G401 (cell line): ENCODE data around the gene QARS1. TPM values are rescaled to one million over a fixed set of nuclear protein-coding genes. Genes with fewer than 3 reads are reported as not detected.
A peak's percentile ranks its signal among the peaks of the same experiment; 100 is the strongest.

Experiments used
- DNase-seq: peaks from one replicate; pipeline ENCODE4 v3.0.0-alpha.2; 2015; ENCODE audit warnings: low spot score
- in situ Hi-C: cut with HindIII; loops from 2 replicates; pipeline ENCODE4 v1.10.0; 2016; ENCODE audit warnings: low sequenced_read_pairs, mixed read lengths
- total RNA-seq: library from RNA; depleted of rRNA; stranded (reverse); fragments of >200 nt; shearing (Covaris generic); gene quantifications from 2 replicates; pipeline ENCODE4 v1.2.3, GENCODE V29; 2014; rRNA removed

QARS1 gene
- total RNA-seq: 274 and 325 TPM in 2 replicates

- peak; percentile 96 for DNase-seq
- in situ Hi-C loops: no loop called here
These were observed at the start of gene QARS1 for GRCh38 chr3:49104427-49105291. QARS1 (minus strand) TSS chr3:49104757; CDS start chr3:49104733, 24 bp downstream.

GRCh38 chr3:49153349-49153912, 48.9 kb upstream of the QARS1 start:
- DNase-seq: no peak
- in situ Hi-C loops: no loop called here

DNA sequence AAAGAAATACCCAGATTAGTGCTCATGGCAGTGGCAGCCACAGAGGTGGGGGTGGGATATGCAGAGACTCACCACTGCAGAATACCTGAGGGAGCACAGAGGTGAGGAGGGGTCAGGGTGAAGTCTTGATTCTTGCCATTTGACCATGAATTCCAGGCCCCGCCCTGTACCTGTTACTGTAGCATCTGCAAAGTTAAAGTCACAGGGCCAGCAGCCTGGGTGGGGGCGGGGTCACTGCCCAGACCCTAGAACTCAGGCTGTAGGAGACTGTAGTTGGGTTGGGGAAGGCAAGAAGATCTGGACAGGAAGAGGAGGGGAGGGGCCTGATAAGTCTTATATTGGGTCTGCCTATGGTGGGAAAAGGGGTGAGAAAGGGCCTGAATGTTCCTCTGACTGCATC, 47.1 kb upstream of the QARS1 start:
- in situ Hi-C loops: no loop called here
- no peak for DNase-seq

GRCh38 chr3:49148159-49148558, 43.6 kb upstream of the QARS1 start:
- DNase-seq: no peak
- in situ Hi-C loops: loop anchor here (10.0 kb wide), 1 partner anchor 177 kb away; no protein-coding TSS in a partner anchor

DNA sequence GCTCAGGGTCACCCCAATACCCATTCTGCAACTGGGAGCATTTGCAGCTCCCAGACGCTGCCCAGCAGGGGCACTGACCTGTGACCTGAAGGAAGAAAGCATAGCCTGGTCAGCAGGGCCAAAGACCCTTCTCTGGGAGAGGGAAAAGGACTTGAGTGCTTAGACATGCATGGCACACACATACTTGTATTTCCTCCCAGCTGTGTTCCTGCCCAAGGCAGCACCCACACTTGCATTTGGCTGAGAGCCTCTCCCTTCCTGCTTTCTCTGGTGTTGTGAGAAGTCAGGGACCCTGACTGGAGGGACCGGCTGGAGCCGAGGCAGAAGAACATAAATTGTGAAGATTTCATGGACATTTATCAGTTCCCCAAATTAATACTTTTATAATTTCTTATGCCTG, 35.5 kb upstream of the QARS1 start:
- DNase-seq: no peak
- in situ Hi-C loops: loop anchor here (10.0 kb wide), 1 partner anchor 185 kb away; no protein-coding TSS in a partner anchor

DNA sequence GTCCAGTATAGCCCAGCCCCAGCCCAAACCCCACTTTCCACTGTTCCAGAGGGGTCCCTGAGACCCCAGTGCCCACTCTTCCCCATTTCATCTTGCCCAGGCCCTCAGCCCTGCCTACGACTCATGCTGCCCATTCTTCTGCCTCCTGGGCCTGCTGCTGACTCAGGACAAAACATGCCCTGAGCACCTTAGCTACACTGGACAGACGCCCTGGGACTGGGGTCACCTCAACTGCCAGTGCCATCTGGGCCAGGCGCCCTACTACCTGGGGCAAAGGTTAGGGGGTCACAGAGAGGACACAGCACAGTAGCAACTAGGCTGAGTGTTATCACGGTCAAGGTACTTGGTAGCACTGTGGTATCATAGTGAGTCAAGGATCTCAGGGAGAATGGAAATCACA, 30.9 kb upstream of the QARS1 start:
- DNase-seq: no peak
- in situ Hi-C loops: no loop called here

- in situ Hi-C loops: no loop called here
- DNase-seq: no peak
These were observed 30.1 kb upstream of the QARS1 start for GRCh38 chr3:49134471-49135265.

DNA sequence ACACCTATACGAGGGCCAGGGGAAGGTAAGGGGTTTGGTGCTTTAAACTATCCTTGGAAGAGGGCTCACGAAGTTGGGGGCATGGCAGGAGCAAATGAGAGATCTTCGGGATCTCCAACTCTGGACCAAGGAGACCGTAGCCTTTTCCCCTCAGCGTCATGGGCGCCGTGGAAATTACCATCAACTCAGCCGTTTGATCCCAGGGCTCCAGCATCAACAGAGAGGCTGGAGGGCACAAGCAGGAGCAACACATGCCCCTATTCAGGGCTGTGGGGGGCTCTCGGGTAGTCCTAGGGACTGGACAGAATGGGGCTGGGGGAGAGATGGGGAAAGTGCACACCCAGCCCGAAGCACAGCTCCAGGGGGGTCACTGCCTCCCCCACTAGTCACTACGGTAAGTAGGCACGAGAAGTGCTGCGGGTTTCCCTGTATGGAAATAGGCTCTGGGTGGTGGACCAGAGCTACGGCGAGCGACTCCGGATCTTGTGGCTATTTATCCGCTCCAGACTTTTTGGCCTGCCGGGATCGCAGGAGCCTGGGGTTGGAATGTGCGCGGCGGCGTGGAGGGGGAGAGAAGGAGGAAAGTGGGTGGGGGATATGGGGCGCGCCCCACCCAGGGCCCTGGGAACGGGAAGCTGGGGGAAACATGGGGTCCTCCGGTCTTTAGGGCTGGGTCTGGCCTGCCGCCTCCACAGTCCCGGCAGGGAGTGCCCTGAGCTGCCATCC, 28.8 kb upstream of the QARS1 start:
- peak; percentile 90 for DNase-seq
- in situ Hi-C loops: no loop called here

DNA sequence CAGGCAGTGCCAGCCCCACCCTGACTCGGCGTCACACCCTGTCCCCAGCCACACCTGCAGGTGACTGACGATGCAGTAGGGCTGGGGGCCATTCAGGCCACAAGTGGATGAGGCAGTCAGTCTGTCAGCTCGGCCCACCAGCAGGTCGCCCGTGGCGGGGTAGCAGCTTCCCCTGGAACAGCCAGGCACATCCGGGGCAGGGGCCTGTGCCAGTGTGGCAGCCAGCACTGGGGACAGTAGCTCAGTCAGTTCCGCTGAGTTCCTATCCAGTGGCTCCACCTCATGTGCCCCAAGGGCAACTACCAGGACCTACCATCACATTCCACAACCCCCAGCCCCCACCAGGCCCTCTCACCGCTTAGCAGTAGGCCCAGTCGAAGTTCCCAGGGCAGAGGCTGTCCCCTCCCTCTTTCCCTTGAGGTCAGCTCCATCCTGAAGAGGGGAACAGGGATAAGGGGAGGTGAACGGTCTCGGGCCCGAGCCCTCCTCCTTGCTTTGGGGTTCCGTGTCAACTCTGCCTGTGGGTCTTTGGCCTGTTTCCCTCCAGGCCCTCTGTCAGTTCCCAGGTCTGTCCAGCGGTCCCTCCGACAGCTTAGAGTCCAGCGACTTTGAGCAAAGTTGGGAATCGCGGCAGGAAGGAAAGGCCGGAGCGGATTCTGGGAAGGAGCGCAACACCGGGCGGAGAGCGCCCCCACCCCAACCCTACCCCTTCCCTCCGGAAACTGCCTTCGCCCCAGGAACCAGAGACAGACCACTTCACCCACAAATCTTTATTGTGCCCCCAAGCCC, 28.1 kb upstream of the QARS1 start, which contains the start of gene LAMB2:
LAMB2 (minus strand) TSS at position 614 of the 789 bp plus-strand sequence; CDS start at position 431, 183 bp downstream.
- in situ Hi-C loops: no loop called here
- peak; percentile 76 for DNase-seq

DNA sequence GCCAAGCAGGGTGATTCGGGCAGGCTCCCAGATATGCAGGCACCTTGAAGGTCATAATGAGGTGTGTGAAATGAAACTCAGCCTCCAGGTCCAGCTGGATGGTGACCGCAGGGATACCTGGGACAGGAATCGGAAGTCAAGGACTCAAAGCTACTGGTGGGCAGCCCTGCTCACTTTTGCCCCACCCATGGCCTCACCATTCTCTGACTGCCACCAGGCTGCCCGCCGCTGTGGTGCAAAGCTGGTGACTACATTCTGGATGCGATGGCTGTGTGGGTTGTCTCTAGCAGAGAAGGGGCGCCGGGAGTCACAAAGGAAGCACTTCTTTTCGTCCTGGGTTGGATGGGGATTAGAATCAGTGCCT, 27.5 kb upstream of the QARS1 start:
- in situ Hi-C loops: no loop called here
- DNase-seq: no peak

- in situ Hi-C loops: no loop called here
- no peak for DNase-seq
These were observed 27.0 kb upstream of the QARS1 start for GRCh38 chr3:49131576-49131975.

- DNase-seq: no peak
- in situ Hi-C loops: no loop called here
These were observed 26.5 kb upstream of the QARS1 start for GRCh38 chr3:49131040-49131439.

DNA sequence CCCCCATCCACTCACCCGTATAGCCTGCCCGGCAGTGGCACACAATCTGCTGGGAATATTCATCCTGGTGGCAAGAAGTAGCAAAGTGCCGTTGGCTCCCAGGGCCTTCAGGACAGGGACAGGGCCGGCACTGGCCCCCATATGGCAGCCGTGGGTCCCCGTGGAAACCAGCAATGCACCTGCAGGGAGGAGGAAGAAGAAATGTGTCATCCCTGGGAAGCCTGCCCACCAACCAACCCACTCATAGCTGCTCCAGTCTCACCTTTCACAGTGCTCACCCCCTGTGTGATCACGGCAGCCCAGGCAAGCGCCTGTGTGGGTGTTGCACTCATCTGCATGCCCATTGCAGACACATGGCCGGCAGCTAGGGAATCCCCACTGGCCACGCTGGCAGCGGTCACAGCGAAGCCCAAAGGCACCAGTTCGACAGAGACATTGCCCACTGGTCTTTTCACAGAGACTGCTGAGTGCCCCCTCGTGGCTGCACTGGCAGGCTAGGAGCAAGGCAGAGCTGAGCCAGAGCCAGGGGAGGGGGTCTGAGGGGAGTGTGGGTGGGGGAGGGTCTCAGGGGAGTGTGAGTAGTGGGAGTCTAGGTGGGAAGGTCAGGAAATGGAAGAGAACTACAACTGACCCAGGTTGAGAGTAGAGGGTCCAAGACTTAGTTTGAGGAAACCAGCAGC, 20.6 kb upstream of the QARS1 start:
- in situ Hi-C loops: no loop called here
- DNase-seq: peak; percentile 48

- in situ Hi-C loops: no loop called here
- DNase-seq: no peak
These were observed 19.6 kb upstream of the QARS1 start for GRCh38 chr3:49124203-49124602.

GRCh38 chr3:49123687-49124086, 19.1 kb upstream of the QARS1 start:
- DNase-seq: no peak
- in situ Hi-C loops: no loop called here

GRCh38 chr3:49122886-49123545, 18.5 kb upstream of the QARS1 start:
- in situ Hi-C loops: no loop called here
- peak; percentile 22 for DNase-seq

GRCh38 chr3:49122451-49122850, 17.9 kb upstream of the QARS1 start:
- no peak for DNase-seq
- in situ Hi-C loops: no loop called here
